Keratinocyte (primary cell): ENCODE results near the gene SEC16A. TPM values are rescaled to one million over a fixed set of nuclear protein-coding genes. Genes with fewer than 3 reads are reported as not detected.

Experiments
- DNase-seq: peaks from one replicate; pipeline ENCODE4 v3.0.0-alpha.2; 2011; ENCODE audit warnings: low read depth, missing footprints, low spot score
- FAIRE-seq: peaks from 2 replicates; lab custom pipeline; 2011; peaks lifted over from hg19 to GRCh38; lab: Jason Lieb, UNC
- H2AFZ ChIP-seq: 2 replicates; pipeline ENCODE4 v1.6.0; 2012; ENCODE audit warnings: low read length, control low read depth, inconsistent platforms; ENCODE audit not compliant: control insufficient read depth
- H3K27ac ChIP-seq: 2 replicates; pipeline ENCODE4 v1.5.1; 2011; ENCODE audit warnings: low read length; ENCODE audit not compliant: control insufficient read depth, insufficient read depth
- H3K27me3 ChIP-seq: 3 replicates; pipeline ENCODE4 v1.6.0; 2011; ENCODE audit warnings: low read length; ENCODE audit not compliant: control insufficient read depth, insufficient read depth; ENCODE audit errors: extremely low read depth
- H3K36me3 ChIP-seq, 2 experiments: 2 replicates in 1 of 2; 3 replicates in 1 of 2; pipeline ENCODE4 v1.5.1; 2011; ENCODE audit warnings: low read length in 2 of 2, mild to moderate bottlenecking in 1 of 2; ENCODE audit not compliant: control insufficient read depth in 2 of 2, insufficient read depth in 2 of 2; ENCODE audit errors: extremely low read depth in 1 of 2
- H3K4me1 ChIP-seq: 3 replicates; pipeline ENCODE4 v1.5.1; 2011; ENCODE audit warnings: low read length; ENCODE audit not compliant: control insufficient read depth, insufficient read depth; ENCODE audit errors: extremely low read depth
- H3K4me2 ChIP-seq: 3 replicates; pipeline ENCODE4 v1.6.0; 2011; ENCODE audit warnings: low read depth, low read length; ENCODE audit not compliant: control insufficient read depth, insufficient read depth; ENCODE audit errors: extremely low read depth
- H3K4me3 ChIP-seq, 3 experiments: fragments of 200-600 bp in 1 of 3; sonication (generic) in 1 of 3; 2 replicates in 2 of 3; 3 replicates in 1 of 3; pipeline ENCODE4 v1.5.1; 2011 to 2016; ENCODE audit warnings: low read length in 3 of 3, mild to moderate bottlenecking in 3 of 3, control low read depth in 2 of 3, inconsistent platforms in 1 of 3, low read depth in 1 of 3, mixed read lengths in 1 of 3, mixed run types in 1 of 3, moderate library complexity in 1 of 3; ENCODE audit not compliant: control insufficient read depth in 2 of 3, insufficient read depth in 2 of 3; ENCODE audit errors: extremely low read depth in 1 of 3
- H3K79me2 ChIP-seq: 2 replicates; pipeline ENCODE4 v1.6.0; 2012; ENCODE audit warnings: low read length; ENCODE audit not compliant: control insufficient read depth, insufficient read depth
- H3K9ac ChIP-seq: 3 replicates; pipeline ENCODE4 v1.6.0; 2011; ENCODE audit warnings: low read length; ENCODE audit not compliant: control insufficient read depth, insufficient read depth; ENCODE audit errors: extremely low read depth
- H3K9me1 ChIP-seq: 3 replicates; pipeline ENCODE4 v1.6.0; 2011; ENCODE audit warnings: low read length; ENCODE audit not compliant: control insufficient read depth, insufficient read depth; ENCODE audit errors: extremely low read depth
- H3K9me3 ChIP-seq: 2 replicates; pipeline ENCODE4 v1.5.1; 2012; ENCODE audit warnings: low read depth, low read length; ENCODE audit not compliant: control insufficient read depth
- H4K20me1 ChIP-seq: 3 replicates; pipeline ENCODE4 v1.6.0; 2011; ENCODE audit warnings: low read length; ENCODE audit not compliant: control insufficient read depth, insufficient read depth; ENCODE audit errors: extremely low read depth
- CTCF ChIP-seq, 3 experiments: IDR thresholded peaks in 1 of 3; conservative IDR thresholded peaks in 1 of 3; optimal IDR thresholded peaks in 1 of 3; 2 replicates in 2 of 3; 3 replicates in 1 of 3; pipeline versions ENCODE3 to v1.5.1; 2011; ENCODE audit warnings: low read length in 3 of 3, mild to moderate bottlenecking in 3 of 3, moderate library complexity in 2 of 3, control low read depth in 1 of 3, inconsistent platforms in 1 of 3; ENCODE audit not compliant: insufficient read depth in 2 of 3; ENCODE audit errors: extremely low read depth in 1 of 3
- EZH2 ChIP-seq: IDR thresholded peaks from one replicate; pipeline ENCODE4 v1.6.1; 2012; ENCODE audit warnings: inconsistent platforms, mild to moderate bottlenecking, low read length, moderate library complexity
- dilution Hi-C: fragments of 300-500 bp; cut with MboI; formaldehyde crosslinking; loops from one replicate; pipeline ENCODE4 v1.7.0; 2020; ENCODE audit warnings: low sequenced_read_pairs; ENCODE audit not compliant: extremely low pct_ligation_motif_present
- polyA plus RNA-seq, 5 experiments: library from polyadenylated mRNA; depleted of rRNA in 3 of 5; stranded (reverse) in 3 of 5; stranded (forward) in 1 of 5; unstranded in 1 of 5; fragments of >200 nt; gene quantifications; 1 replicate in 1 of 5; 2 replicates in 3 of 5; 3 replicates in 1 of 5; pipeline versions ENCODE4 v1.2.1 to v1.2.3, GENCODE V29; 2011 to 2012; ENCODE audit warnings: missing spikeins in 2 of 5, low read depth in 1 of 5, low replicate concordance in 1 of 5

The SEC16A gene
- polyA plus RNA-seq, 1 donor (not counting 4 experiments of a cell fraction or from before 2014, with no cell fraction given): 15.8 TPM

GRCh38 chr9:136447173-136447778 is 35.6 kb downstream of the SEC16A start:
- peaks cover 2% of the 10 kb centered on the region for H3K79me2 ChIP-seq
- H3K9me1 ChIP-seq: no peaks in the 10 kb centered on the region
- DNase-seq: no peak
- no peak overlapping the region for H3K27ac ChIP-seq
- H3K9ac ChIP-seq: no peak overlapping the region
- no peaks in the 10 kb centered on the region for H3K9me3 ChIP-seq
- H3K4me2 ChIP-seq: no peak overlapping the region
- no peak for FAIRE-seq
- no peak overlapping the region for H2AFZ ChIP-seq
- peaks cover 63 to 66% of the 10 kb centered on the region in 2 experiments for H3K36me3 ChIP-seq
- no peaks in the 10 kb centered on the region for H3K4me1 ChIP-seq
- H3K4me3 ChIP-seq: no peak overlapping the region
- TF ChIP-seq CTCF (optimal IDR thresholded peaks at IDR 0.05 in 1 of 3, IDR thresholded peaks at IDR 0.05 in 1 of 3, conservative IDR thresholded peaks at IDR 0.05 in 1 of 3; ENCODE audit: extremely low read depth in 1 of 3, insufficient read depth in 2 of 3, low read length in 3 of 3) (no peak), EZH2 (no peak)
- dilution Hi-C loops: no loop called here
- no peaks in the 10 kb centered on the region for H3K27me3 ChIP-seq
- H4K20me1 ChIP-seq: no peaks in the 10 kb centered on the region

- Histone ChIP-seq H3K27ac (no peak overlapping the region), H3K9me3 (no peaks in the 10 kb centered on the region), H3K4me2 (no peak overlapping the region), H3K79me2 (peaks cover 2% of the 10 kb centered on the region), H3K27me3 (no peaks in the 10 kb centered on the region), H3K9me1 (no peaks in the 10 kb centered on the region), H3K4me1 (no peaks in the 10 kb centered on the region), H3K9ac (no peak overlapping the region), H2AFZ (no peak overlapping the region), H3K4me3 (no peak overlapping the region), H3K36me3 (peaks cover 64 to 66% of the 10 kb centered on the region in 2 experiments), H4K20me1 (no peaks in the 10 kb centered on the region)
- DNase-seq (no peak), FAIRE-seq (no peak)
- no peak for TF ChIP-seq CTCF (optimal IDR thresholded peaks at IDR 0.05 in 1 of 3, IDR thresholded peaks at IDR 0.05 in 1 of 3, conservative IDR thresholded peaks at IDR 0.05 in 1 of 3; ENCODE audit: extremely low read depth in 1 of 3, insufficient read depth in 2 of 3, low read length in 3 of 3)
- no peak for TF ChIP-seq EZH2
- dilution Hi-C loops: no loop called here
Observed at GRCh38 chr9:136445799-136446198, 37.0 kb downstream of the SEC16A start.
